Hepatocyte (in vitro differentiated cells): ENCODE measurements around the gene CMTM6. TPM values are rescaled to one million over a fixed set of nuclear protein-coding genes. Genes with fewer than 3 reads are reported as not detected.

ENCODE experiments used
- DNase-seq: peaks from one replicate; pipeline ENCODE4 v3.0.0-alpha.2; 2016; ENCODE audit warnings: low spot score
- H2AFZ ChIP-seq: fragments of 200-600 bp; sonication (generic); 2 replicates; pipeline ENCODE4 v1.6.0; 2016; ENCODE audit warnings: antibody characterized with exemption, mild to moderate bottlenecking
- H3K27ac ChIP-seq: fragments of 200-600 bp; sonication (generic); 2 replicates; pipeline ENCODE4 v1.5.1; 2016; ENCODE audit warnings: mild to moderate bottlenecking
- H3K27me3 ChIP-seq: fragments of 200-600 bp; sonication (generic); 2 replicates; pipeline ENCODE4 v1.6.1; 2016
- H3K36me3 ChIP-seq: fragments of 200-600 bp; sonication (generic); replicated peaks from 2 replicates; pipeline ENCODE4 v1.5.1; 2016; ENCODE audit warnings: low read depth; ENCODE audit not compliant: insufficient read depth
- H3K4me1 ChIP-seq: fragments of 200-600 bp; sonication (generic); 2 replicates; pipeline ENCODE4 v1.5.1; 2016; ENCODE audit warnings: mild to moderate bottlenecking, moderate library complexity; ENCODE audit not compliant: insufficient read depth
- H3K4me2 ChIP-seq: fragments of 200-600 bp; sonication (generic); 2 replicates; pipeline ENCODE4 v1.6.0; 2016
- H3K4me3 ChIP-seq: fragments of 200-600 bp; sonication (generic); 2 replicates; pipeline ENCODE4 v1.5.1; 2016; ENCODE audit warnings: mild to moderate bottlenecking
- H3K79me2 ChIP-seq: fragments of 200-600 bp; sonication (generic); 2 replicates; pipeline ENCODE4 v1.6.0; 2017; ENCODE audit warnings: mild to moderate bottlenecking
- H3K9me2 ChIP-seq: fragments of 200-600 bp; sonication (generic); replicated peaks from 2 replicates; pipeline ENCODE4 v1.6.0; 2017; ENCODE audit warnings: mild to moderate bottlenecking; ENCODE audit not compliant: insufficient read depth
- H3K9me3 ChIP-seq: fragments of 200-600 bp; sonication (generic); 2 replicates; pipeline ENCODE4 v1.5.1; 2016; ENCODE audit warnings: low read depth, mild to moderate bottlenecking
- H4K20me1 ChIP-seq: fragments of 200-600 bp; sonication (generic); 2 replicates; pipeline ENCODE4 v1.6.0; 2016; ENCODE audit warnings: mild to moderate bottlenecking; ENCODE audit not compliant: insufficient read depth, poor library complexity, severe bottlenecking
- EZH2 ChIP-seq: fragments of 200-600 bp; sonication (generic); IDR thresholded peaks from 2 replicates; pipeline ENCODE4 v1.6.1; 2016; ENCODE audit warnings: antibody characterized with exemption, mild to moderate bottlenecking, borderline replicate concordance
- EZH2phosphoT487 ChIP-seq: fragments of 200-600 bp; sonication (generic); IDR thresholded peaks from one replicate; pipeline ENCODE4 v1.6.1; 2018; ENCODE audit warnings: antibody characterized with exemption, mild to moderate bottlenecking, low read depth, moderate library complexity; ENCODE audit not compliant: unreplicated experiment, severe bottlenecking
- WGBS: methylation state at CpG from one replicate; pipeline ENCODE4 v1.1.6; 2016; ENCODE audit warnings: low lambda C conversion rate; ENCODE audit errors: missing lambda C conversion rate; 5-methylcytosine and 5-hydroxymethylcytosine counted together
- polyA plus RNA-seq: library from polyadenylated mRNA; unstranded; fragments of >200 nt; fragmentation: Nextera tagmentation; extraction: Ambion mirVana; gene quantifications from 2 replicates; pipeline ENCODE4 v1.2.1, GENCODE V29; 2016
- total RNA-seq: library from RNA; depleted of rRNA; stranded (reverse); fragments of >200 nt; gene quantifications from 2 replicates; pipeline ENCODE4 v1.2.3, GENCODE V29; 2014
- TF ChIP-seq, protein P1 (sequence below): fragments of 200-600 bp; sonication (generic); IDR thresholded peaks from 2 replicates; pipeline ENCODE4 v1.5.1; 2016; ENCODE audit warnings: antibody characterized with exemption, mild to moderate bottlenecking; ENCODE audit not compliant: poor library complexity

Gene CMTM6
- total and polyA plus RNA-seq, 2 experiments from 2014 or later = 82.7 to 133 TPM

DNA sequence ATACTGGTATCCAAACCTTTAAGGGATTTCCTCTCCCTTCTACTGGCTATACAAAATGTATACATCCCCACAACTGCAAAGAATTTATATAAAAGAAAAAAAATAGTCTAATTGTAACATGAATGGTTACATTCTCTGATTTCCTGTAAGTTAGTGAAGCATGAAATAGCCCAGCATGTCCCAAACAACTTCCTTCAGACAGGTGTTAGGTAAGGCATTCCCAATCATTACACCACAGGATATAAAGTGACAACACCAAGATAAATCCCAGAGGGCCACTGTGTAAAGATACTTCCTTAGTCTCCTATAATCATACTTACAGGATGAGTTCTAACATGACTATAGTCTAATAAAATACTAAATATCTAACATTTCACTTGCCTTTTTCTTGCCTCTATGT lies 7.6 kb downstream of the CMTM6 start:
- Histone ChIP-seq H3K4me1 (peaks cover 27% of the 10 kb centered on the region), H3K9me2 (no peaks in the 10 kb centered on the region), H3K79me2 (peaks cover 90% of the 10 kb centered on the region), H2AFZ (no peak overlapping the region), H3K27me3 (no peaks in the 10 kb centered on the region), H3K27ac (peak overlapping the region; percentile 7), H4K20me1 (peaks cover 27% of the 10 kb centered on the region), H3K4me2 (no peak overlapping the region), H3K9me3 (no peaks in the 10 kb centered on the region), H3K36me3 (no peaks in the 10 kb centered on the region), H3K4me3 (no peak overlapping the region)
- TF ChIP-seq EZH2 (no peak), EZH2phosphoT487 (no peak)
- TF ChIP-seq, protein P1, sequence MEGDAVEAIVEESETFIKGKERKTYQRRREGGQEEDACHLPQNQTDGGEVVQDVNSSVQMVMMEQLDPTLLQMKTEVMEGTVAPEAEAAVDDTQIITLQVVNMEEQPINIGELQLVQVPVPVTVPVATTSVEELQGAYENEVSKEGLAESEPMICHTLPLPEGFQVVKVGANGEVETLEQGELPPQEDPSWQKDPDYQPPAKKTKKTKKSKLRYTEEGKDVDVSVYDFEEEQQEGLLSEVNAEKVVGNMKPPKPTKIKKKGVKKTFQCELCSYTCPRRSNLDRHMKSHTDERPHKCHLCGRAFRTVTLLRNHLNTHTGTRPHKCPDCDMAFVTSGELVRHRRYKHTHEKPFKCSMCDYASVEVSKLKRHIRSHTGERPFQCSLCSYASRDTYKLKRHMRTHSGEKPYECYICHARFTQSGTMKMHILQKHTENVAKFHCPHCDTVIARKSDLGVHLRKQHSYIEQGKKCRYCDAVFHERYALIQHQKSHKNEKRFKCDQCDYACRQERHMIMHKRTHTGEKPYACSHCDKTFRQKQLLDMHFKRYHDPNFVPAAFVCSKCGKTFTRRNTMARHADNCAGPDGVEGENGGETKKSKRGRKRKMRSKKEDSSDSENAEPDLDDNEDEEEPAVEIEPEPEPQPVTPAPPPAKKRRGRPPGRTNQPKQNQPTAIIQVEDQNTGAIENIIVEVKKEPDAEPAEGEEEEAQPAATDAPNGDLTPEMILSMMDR = no peak
- DNase-seq = no peak

DNA sequence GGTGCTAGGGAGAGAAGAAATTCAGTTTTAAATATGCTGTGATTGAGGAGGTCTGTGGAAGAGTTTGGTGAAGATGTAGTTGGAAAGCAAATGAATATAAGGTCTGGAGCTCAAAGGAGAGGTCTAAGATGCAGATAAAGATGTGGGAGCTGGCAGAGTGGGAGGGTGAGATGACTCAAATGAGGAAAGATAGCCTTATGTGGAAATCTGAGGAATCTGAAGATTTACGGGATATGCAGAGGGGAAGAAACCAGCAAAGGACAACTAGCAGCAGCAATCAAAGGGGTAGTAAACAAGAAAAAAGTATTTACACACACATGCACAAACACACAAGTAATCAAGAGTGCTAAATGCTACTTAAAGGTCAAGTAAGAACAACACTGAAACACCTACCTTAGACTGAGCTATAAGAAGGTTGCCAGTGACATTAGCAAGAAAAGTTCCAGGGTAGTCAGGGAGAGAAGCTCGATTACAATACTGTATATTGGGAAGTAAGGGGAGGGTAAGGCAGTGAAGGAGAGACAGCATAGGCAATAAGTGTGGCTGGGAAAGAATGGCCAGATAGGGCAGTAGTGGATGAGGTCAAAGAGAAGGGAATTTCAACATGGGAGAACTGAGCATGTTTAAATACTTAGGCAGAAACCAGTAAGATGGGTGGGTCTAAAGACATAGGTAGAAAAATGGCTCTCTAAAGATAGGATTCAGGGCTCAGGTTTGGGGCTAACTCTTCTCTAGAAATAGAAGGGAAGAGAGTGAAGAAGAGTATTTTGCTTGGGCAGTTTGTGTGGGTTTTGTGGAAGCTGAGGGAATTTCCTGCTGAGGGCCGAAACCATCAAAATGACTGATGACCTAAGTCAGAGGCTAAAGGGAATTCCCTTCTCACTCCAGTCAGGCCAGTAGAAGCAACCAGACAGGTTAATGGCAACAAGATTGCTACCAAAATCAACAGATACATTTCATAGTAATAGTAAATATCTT lies 8.9 kb downstream of the CMTM6 start:
- Histone ChIP-seq H3K9me3 (no peaks in the 10 kb centered on the region), H2AFZ (no peak overlapping the region), H3K9me2 (no peaks in the 10 kb centered on the region), H4K20me1 (peaks cover 27% of the 10 kb centered on the region), H3K27ac (peak overlapping the region; percentile 2), H3K4me2 (peak overlapping the region; percentile 13), H3K4me1 (peaks cover 21% of the 10 kb centered on the region), H3K27me3 (no peaks in the 10 kb centered on the region), H3K4me3 (no peak overlapping the region), H3K36me3 (no peaks in the 10 kb centered on the region), H3K79me2 (peaks cover 83% of the 10 kb centered on the region)
- DNase-seq = no peak
- 75% methylated on average over 3 of the region's 3 CpGs for WGBS
- TF ChIP-seq, protein P1 = no peak
- TF ChIP-seq EZH2 = no peak
- TF ChIP-seq EZH2phosphoT487 = no peak

DNA sequence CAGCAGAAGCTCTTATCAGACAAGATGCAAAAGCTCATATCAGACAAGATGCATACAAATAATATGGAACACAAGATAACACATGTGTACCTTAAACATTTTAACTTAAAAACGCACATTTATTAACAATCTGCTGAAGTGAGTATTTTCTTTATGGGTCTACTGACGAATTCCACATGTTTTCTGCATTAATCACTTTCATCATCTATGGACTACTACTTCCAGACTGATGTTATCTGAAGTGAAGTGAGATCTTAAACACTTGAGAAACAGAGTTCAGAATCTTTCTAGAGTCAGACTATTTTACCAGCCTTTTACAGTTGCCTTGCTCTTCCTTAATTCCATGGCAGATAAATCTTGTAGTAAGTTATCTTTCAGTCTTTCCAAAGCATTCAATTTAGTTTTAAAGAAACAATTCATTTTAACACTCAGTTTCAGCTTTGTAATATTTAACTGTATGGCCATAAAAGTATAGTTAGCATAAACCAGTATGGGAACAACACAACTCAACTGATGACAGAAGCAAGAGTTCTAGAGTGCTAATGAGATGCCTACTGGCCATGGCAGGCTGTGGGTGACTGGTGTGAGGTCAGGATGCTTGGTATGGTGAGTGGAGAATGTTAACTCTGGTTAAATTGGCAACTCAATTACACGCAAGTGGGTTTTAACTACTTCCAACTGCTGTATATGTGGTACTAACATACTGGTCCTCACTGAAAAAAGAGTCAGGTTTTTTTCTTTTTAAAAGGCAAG lies 9.8 kb downstream of the CMTM6 start:
- no peak overlapping the region for H3K27ac ChIP-seq
- no peaks in the 10 kb centered on the region for H3K9me3 ChIP-seq
- 53% methylated on average over 3 of the region's 3 CpGs for WGBS
- H3K4me3 ChIP-seq = no peak overlapping the region
- peaks cover 2% of the 10 kb centered on the region for H3K36me3 ChIP-seq
- TF ChIP-seq EZH2 (no peak), EZH2phosphoT487 (no peak)
- TF ChIP-seq, protein P1 = no peak
- H3K4me2 ChIP-seq = peak overlapping the region; percentile 13
- peaks cover 27% of the 10 kb centered on the region for H4K20me1 ChIP-seq
- no peak for DNase-seq
- H3K9me2 ChIP-seq = no peaks in the 10 kb centered on the region
- H3K27me3 ChIP-seq = no peaks in the 10 kb centered on the region
- peaks cover 21% of the 10 kb centered on the region for H3K4me1 ChIP-seq
- H2AFZ ChIP-seq = no peak overlapping the region
- H3K79me2 ChIP-seq = peaks cover 74% of the 10 kb centered on the region
